Cerebellar cortex (tissue), 1 donor: ENCODE measurements around the gene BAAT.
"Not testable (repeated sequence)": the region's sequence is repeated elsewhere in the genome, so short reads cannot be mapped to it uniquely, and the experiment has no call there.

Experiments
- DNase-seq: peaks from one replicate; pipeline ENCODE4 v3.0.0-alpha.2; 2015; ENCODE audit warnings: low spot score

Gene BAAT

DNA sequence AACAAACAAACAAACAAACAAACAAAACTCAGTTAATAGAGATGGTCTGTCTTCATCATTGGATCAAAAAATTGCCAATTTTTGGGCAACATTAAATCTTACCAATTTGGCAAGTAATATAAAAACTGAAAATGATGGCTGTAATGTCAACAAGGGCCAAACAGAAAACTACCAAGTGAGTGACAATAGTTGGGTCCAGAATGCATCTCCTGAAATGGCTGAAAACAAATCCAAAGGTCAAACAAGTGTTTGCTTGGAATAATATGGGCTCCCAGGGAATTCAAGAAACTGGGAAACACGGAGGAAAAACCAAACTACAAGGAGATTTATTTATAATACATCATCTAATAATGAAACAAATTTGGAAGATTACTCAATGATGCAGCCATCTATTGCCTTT, 25.1 kb downstream of the BAAT start:
- no peak for DNase-seq

DNA sequence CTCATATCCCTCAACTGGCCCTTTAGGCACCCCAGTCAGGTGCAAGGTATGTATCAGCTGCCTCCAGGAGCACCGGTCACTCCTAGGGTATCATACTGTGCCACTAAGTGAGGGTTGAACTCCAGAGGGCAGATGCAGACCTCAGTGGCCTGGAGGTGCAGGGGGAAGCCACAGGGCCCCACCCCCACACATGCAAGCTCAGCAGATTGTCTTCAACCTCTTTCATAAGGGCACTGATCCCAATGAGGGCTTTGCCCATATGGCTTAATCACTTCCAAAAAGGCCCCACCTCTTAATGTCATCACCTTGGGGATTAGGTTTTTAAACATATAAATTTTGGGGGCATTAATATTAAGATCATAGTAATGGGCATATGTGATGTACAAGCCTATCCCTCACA, 28.2 kb downstream of the BAAT start:
- no peak for DNase-seq

DNA sequence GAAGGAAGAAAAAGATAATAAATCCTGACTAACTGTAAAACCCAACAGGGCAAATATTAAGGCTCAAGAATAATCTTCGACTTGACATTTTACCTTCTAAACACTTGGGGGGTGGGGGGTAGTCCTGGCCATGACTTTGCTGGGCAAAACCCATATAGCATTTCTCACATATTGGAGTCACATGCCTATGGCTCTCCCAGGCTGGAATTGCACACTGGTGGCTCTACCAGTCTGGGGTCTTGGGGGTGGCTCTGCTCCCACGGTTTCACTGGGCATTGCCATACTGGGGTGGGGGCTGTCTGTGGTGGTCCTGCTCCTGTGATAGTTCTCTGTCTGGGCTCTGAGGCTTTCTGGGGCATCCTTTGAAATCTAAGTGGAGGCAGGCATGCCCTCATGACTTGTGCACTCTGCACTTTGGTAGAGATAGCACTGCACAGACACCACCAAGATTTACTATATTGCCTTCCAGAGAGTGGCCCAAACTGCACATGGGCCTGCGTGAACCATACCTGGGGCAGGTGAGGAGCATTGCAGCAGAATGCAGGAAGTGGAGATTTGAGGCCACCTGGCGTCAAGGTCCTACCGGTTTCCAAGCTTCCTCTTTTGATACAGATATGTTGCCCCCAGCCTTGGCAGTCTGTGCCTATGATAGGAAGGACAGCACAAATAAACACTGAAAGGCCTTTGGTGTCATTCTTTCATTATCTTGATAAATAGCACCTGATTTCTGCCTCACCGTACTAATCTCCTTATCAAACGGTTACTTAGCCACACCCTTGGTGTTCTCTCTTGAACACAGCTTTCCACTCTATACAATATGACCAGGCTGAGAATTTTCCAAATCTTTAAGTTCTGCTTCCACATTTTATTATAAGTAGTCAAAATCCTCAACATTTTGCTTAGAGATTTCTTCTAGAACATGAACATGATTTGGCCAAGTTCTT, 29.8 kb downstream of the BAAT start:
- DNase-seq = no peak

DNA sequence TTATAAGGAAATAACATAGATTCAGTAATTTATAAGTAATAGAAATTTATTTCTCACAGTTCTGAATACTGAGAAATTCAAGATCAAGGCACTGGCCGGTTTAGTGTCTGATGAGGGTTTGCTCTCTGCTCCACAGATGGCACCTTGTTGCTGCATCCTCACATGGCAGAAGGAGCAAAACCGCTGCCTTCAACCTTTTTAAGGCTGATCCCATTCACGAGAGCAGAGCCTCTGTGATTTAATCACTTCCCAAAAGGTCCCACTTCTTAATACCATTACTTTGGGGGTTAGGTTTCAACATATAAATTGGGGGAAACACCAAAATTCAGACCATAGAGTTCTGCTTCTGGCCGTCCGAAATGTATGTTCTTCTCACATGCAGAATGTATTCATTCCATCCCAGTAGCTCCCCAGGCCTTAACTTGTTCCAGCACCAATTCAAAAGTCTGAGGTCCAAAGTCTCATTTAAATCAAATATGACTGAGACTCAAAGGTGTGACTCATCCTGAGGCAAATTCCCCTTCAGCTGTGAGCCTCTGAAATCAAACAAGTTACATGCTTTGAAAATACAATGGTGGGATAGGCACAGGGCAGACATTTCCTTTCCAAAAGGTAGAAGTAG, 30.6 kb downstream of the BAAT start:
- no peak for DNase-seq

DNA sequence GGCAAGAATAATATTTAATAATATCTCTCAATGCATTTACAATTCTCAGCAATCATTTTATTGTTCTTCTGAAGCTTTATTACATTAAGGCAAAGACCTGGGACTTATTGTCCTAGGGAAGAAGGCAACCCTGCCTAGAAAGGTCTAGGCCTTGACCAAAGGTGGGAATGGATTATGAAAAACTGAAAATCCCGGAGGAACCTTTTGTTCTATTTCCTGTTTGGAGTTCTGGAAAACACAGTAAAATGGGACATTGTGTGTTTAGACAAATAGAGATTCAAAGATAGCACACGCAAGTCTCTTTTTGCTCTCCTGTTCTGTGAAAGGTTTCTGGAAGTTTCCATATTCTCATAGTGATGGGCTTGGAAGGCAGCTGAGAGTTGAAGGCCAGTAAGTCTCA, 31.1 kb downstream of the BAAT start:
- no peak for DNase-seq

DNA sequence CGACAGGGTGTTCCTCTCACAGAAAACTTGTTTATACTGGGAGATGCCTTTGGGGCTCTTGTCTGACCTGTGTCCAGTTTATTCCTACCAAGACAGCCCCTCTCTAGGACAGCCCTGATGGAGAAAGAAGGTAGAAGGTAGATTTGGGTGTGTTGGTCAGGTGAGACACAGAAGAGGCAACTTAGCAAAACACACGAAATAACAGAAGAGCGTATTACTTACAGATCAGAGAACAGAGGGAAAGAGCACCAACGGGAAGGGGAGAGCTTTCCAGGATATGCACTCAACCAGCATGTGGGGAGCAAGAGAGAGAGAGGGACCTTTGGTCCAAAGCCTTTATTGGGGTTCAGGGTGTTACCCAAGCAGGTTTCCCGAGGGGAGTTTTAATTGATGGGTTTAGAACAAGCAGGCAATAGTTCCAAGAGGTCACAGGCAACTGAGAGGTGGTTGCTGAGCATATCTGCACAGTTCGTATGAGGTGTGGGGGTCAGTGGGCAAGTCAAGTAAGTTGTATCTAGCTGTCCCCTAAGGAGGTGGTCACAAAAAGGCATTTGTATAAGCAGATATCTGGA, 31.8 kb downstream of the BAAT start:
- DNase-seq = no peak

DNA sequence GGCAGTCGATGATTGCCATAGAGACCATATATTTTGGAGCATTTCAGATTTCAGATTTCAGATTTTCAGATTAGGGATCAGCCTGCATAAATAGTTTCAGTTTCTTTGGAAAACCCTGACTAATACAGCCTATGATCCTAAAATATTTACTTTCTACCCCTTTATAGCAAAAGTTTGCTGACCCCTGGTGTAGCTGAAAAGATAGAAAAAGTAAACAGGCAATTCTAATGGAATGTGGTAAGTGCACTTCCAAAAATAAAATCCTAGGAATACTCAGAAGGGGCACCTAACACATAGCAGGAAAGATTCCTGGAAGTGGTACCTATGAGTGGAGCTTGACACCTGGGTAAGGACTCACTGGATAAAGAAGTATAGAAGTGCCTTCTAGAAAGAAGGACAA, 34.5 kb downstream of the BAAT start:
- no peak for DNase-seq

DNA sequence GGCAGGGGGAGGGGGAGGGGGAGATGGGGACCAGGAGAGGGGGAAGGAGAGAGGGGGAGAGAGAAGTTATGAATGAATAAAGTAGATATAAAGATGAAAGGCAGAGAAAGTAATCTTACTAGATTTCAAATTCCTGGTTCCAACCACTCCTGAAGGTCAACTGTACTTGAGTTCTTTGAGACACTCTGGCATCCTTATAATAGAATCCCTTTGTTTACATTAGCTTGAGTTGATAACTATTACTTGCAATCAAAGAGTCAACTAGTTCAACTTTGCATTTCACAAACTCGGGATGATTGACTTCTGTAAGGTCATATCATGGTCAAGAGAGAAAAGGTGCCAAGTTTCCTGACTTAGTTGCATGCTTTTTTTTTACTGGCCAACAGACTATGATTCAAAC, 42.2 kb downstream of the BAAT start:
- no peak for DNase-seq

DNA sequence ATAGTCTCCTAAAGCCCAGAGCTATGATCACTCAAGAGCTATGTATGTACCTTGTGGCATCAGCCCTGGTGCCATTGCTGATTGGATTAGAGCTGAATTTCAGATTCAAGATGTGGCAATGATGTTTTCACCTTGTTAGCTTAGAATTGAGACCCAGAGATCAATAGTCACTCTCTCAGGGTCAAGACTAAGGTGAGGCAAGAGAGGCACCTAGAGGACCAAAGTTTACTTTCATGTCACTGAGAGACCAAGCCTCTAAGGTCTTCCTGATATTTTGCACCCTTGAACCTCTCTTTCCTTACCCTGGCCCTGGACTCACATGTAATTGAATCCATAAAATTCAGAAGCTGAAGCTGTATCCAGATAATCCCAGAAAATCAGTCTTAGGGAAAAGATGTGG, 42.8 kb downstream of the BAAT start:
- DNase-seq = no peak

DNA sequence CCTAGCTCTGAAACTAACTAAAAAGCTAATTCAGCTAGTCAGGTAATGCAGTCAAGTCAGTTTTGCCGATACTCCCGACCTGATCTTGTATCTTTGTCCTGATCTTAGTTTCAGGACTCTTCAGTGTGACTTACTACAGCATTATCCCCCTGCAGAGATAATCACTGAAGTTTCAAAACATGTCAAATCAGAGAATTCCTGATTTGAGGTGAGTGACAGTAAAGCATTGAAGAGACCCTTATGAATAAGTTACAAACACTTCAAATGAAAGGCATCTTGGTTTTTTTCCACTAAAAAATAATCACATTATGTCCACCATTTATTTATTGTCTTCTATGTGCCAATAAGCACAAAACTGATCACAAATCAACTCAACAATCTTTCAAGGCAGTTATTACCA, 47.6 kb downstream of the BAAT start:
- no peak for DNase-seq

DNA sequence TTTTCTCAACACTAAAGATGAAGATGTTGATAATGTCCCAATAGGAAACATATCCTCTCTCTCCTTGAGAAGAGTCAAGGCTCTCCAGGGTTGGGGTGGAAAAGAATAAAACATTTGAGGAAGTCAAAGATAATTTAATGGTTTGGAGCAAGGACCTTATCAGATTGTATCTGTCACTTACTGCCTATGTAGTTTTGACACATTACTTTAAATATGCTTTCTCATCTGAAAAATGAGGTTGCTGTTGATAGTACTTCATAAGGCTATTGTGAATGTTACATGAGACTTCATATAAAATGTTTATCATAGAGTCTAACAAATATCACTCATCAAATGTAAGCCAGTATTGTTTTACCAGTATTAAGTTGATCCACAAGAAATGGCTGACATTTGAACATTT, 48.7 kb downstream of the BAAT start:
- DNase-seq = no peak

DNA sequence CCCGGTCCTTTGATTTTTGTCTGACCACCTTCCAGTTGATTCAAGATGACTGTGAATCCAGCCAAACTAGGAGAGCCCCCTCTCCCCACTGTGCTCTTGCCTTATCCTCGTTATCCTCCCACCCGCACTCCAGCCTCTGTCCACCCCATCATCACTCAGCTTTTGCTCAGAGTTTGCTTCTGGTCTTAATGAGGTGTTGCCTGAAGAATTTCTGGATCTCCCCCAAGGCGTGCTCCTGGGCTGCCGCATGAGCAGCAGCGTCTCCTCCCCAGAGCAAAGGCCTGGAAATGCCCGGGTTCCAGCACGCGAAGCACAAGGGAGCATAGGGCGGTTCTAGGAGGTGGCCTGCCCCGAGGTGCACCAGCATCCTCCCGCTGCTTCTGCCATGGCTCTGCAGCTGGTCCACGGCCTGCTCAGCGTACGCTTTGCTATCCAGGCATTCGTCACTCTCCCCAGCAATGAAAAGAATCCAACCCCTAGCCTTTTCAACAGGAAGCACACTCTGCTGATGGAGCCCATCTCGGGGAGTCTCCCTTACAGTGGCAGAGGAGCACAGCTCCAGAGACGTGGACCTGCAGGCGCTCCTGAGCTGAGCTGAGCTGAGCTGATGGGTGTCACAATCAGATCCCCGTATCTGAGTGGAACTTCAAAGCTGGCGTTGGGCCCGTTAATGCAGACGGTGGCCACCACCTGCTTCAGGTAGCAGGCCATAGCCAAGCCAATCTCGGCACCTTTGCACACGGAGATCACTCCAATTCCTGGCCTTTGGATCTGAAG, 50.7 kb downstream of the BAAT start:
- DNase-seq = no peak

DNA sequence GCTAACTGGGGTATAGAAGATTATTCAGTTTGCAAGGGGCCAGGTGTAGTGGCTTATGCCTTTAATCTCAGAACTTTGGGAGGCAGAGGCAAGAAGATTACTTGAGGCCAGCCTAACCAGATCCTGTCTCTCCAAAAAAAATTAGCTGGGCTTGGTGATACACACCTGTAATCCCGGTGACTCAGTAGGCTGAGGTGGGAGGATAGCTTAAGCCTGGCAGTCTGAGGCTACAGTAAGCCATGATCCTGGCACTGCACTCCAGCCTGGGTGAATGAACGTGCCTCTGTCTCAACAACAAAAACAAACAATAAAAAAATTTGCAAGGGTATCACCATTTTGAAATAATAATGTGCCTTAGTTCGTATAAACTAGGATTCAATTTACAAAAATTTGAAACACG, 51.3 kb downstream of the BAAT start:
- DNase-seq = no peak

DNA sequence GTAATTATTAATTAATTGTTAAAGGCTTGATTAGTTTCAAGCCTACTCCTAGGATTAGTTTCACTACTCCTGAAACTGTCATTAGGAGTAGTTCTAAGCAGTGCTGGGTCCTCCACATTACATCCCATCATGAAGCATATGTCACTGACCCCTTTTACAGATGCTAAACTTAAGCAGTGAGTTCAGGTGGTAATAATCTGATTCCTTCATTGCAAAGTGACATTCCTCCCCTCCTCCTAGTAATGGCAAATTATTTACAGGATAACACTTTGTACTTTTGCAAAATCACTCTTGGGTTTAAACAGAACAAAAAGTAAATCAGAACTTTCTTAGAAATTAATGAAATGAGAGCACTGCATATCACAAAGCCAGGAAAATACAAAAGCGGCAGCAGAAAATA, 52.4 kb downstream of the BAAT start:
- DNase-seq = no peak

DNA sequence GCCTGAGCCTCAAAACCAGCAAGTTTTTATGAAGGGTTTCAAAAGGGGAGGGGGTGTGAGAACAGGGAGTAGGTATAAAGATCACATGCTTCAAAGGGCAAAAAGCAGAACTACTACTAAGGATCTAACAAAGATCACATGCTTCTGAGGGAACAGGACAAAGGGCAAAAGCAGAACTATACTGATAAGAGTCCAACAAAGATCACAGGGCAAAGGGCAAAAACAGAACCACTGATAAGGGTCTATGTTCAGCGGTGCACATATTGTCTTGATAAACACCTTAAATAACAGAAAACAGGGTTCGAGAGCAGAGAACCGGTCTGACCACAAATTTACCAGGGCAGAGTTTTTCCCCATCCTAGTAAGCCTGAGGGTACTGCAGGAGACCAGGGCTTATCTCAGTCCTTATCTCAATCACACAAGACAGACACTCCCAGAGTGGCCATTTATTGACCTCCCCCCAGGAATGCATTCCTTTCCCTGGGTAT, 57.3 kb downstream of the BAAT start:
- DNase-seq = not testable (repeated sequence)

DNA sequence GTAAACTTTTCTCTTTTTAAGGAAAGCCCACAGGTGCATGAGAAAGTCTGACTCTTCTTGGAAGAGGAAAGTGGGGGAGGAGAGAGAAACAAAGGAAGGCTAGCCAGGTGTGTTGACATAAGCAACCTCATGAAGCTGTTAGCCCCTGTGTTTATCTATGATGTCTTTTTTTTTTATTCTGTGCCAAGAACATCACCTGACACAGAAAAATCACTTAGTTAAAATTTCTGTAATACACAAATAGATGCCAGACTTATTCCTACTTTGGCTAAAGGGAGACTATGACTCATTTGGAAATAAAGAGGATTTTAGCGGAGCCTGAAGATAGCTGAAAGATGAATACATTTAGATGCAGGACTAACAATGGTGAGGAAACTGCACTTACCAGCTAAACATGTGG, 58.3 kb downstream of the BAAT start:
- no peak for DNase-seq

DNA sequence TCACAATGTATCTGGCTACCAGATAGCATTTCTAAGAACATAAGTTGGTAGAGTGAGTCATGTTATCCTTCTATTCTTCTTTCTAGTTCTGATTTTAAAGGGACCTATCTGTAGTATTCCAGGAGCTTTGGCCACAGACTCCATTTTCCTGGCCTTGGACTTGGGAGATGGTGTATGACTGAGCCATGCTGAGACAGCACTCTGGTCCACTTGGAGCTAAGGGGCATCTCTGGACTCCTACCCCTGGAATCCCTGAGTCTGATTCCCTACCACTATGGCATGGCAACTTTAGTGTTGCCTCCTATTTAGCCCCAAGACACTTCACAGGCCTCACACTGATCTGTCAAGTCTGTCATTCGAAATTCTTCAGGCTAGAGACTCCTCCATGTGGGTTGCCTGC, 58.8 kb downstream of the BAAT start:
- DNase-seq = no peak

DNA sequence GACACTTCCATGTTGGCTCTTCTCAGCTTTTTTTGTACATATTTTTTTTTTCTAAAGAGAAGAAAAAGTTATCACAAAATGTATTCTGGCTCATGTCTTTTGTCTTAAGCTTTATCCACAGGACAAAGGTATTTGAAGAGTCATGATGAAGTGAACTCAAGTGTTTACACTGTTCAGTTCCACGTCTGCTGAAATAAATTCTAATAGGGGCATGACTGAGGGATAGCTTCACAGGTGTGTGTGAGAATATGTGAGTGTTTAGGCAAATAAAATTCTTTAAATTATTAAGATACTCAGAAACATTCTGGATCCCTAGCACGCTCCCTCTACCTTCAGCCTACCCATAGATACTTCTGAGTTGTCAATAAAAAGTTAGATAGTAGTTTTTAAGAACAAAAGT, 59.8 kb downstream of the BAAT start:
- DNase-seq = no peak

DNA sequence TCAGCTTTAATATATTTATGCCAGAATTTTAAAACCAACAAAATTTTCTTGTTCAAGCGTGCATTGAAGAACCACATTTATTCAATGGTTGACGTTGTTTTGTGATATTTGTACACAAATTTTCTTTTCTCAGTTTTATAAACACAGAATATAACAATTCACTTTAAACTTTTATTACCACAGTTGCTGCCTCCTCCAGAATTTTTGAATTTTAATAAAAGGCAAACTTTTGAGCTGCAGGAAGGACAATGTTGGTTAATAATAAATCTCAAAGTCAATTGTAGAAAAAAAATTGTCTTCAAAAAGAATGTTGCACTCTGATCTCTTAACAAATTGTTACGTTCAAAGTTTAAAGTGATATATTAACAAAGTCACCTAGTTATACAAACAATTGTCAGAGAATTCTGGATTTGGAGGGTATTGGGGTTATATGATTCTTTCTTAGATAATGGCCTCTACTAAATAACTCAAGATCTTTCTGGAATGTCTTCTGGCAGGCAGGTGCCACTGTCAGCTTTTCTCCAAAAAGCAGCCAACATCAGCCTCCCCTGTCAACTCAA, 60.5 kb downstream of the BAAT start:
- DNase-seq = no peak

DNA sequence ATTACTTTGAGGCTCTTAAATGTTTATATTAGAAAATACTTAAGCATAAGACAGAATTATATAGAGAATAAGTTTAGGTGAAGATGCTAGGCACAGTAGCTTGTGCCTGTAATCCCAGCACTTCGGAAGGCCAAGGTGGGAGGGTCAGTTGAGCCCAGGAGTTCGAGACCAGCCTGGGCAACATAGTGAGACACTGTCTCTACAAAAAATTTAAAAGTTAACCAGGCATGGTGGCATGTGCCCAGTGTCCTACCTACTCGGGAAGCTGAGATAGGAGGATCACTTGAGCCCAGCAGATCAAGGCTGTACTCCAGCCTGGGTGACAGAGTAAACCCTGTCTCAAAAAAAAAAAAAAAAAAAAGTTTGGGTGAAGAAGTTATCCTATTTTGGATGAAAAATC, 61.7 kb downstream of the BAAT start:
- DNase-seq = no peak

DNA sequence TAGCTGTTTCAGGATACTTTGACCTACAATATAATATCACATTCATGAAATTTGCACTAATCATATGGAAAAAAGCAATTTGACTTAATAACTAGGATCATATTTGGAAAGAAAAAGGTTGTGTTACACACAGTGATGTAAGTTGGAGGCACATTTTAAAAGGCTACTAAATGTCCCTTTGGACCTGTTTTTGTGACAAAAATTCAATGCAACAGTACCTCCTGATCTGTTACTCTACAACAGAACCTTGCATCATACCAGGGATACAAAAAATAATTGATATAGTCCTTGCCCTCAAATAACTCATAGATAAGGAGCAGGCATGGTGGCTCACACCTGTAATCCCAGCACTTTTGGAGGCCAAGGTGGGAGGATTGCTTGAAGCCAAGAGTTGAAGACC, 67.1 kb downstream of the BAAT start:
- no peak for DNase-seq

DNA sequence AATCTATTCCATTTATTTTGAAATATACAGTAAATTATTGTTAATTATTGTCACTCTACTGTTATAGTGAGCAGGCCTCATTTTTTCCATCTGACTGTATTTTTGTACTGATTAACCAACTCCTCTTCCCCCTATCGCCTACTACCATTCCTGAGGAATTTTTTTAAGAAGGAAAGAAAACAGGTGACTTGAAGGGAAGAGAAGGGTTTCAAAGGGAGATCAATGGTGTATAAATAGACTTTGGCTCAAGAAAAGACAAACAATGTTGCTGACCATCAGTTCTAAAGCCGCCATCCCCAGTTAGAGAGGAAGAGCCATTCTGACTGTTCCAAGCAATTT, 69.7 kb downstream of the BAAT start:
- DNase-seq = no peak
